B cell (primary cell): Measurements from ENCODE around the gene GRAMD1C. TPM values are rescaled to one million over a fixed set of nuclear protein-coding genes. Genes with fewer than 3 reads are reported as not detected.

Source experiments
- ATAC-seq: fragments of 200-7000 bp; cut with Tn5 transposase; one replicate; pipeline ENCODE4 v1.10.0; 2021; ENCODE audit warnings: low read depth, mild to moderate bottlenecking, moderate number of reproducible peaks, moderate library complexity
- CTCF ChIA-PET: fragments of 350-600 bp; sonication (Branson Sonifier 250); formaldehyde crosslinking; loops from one replicate; lab custom pipeline; 2021; ENCODE audit warnings: antibody characterized with exemption, inconsistent platforms; lab: Charles Lee
- POLR2A ChIA-PET: fragments of 350-600 bp; sonication (Branson Sonifier 250); formaldehyde crosslinking; loops from one replicate; lab custom pipeline; 2021; ENCODE audit warnings: antibody characterized with exemption; lab: Charles Lee
- DNase-seq: peaks from one replicate; pipeline ENCODE4 v3.0.0; 2013
- H2AFZ ChIP-seq: 2 replicates; pipeline ENCODE4 v1.6.1; 2012; ENCODE audit warnings: mild to moderate bottlenecking, low read depth, low read length; ENCODE audit not compliant: insufficient read depth, poor library complexity, severe bottlenecking
- H3K27ac ChIP-seq, 2 donors: 1 replicate in 1 of 2; 2 replicates in 1 of 2; pipeline ENCODE4 v1.5.1; 2012 to 2013; ENCODE audit warnings: low read length in 2 of 2, mild to moderate bottlenecking in 2 of 2, moderate library complexity in 1 of 2
- H3K27me3 ChIP-seq, 4 experiments: fragments of 200-600 bp in 1 of 4; sonication (generic) in 1 of 4; replicated peaks in 1 of 4; 1 replicate in 2 of 4; 2 replicates in 2 of 4; pipeline versions ENCODE4 v1.6.1 to v1.7.0; 2013 to 2016; ENCODE audit warnings: low read length in 3 of 4, mild to moderate bottlenecking in 2 of 4, mixed read lengths in 1 of 4, moderate library complexity in 1 of 4; ENCODE audit not compliant: insufficient read depth in 4 of 4, control insufficient read depth in 3 of 4; ENCODE audit errors: control extremely low read depth in 1 of 4
- H3K36me3 ChIP-seq, 2 experiments: replicated peaks in 1 of 2; 1 replicate in 1 of 2; 2 replicates in 1 of 2; pipeline versions ENCODE4 v1.6.1 to v1.7.1; 2013; ENCODE audit warnings: low read length in 1 of 2; ENCODE audit not compliant: insufficient read depth in 2 of 2, control insufficient read depth in 1 of 2; ENCODE audit errors: control extremely low read depth in 1 of 2, extremely low read depth in 1 of 2
- H3K4me1 ChIP-seq, 2 donors: fragments of 200-600 bp in 1 of 2; sonication (generic) in 1 of 2; 1 replicate in 1 of 2; 2 replicates in 1 of 2; pipeline versions ENCODE4 v1.5.1 to v1.6.1; 2013 to 2017; ENCODE audit warnings: low read length in 2 of 2; ENCODE audit not compliant: control insufficient read depth in 2 of 2, insufficient read depth in 2 of 2
- H3K4me2 ChIP-seq: replicated peaks from 2 replicates; pipeline ENCODE3; 2012; ENCODE audit warnings: mild to moderate bottlenecking, low read depth, low read length; ENCODE audit not compliant: poor library complexity, severe bottlenecking
- H3K4me3 ChIP-seq, 5 experiments: fragments of 200-600 bp in 1 of 5; sonication (generic) in 1 of 5; 1 replicate in 3 of 5; 2 replicates in 2 of 5; pipeline versions ENCODE4 v1.5.1 to v1.7.0; 2011 to 2016; ENCODE audit warnings: low read length in 4 of 5, mild to moderate bottlenecking in 4 of 5, low read depth in 2 of 5, control low read depth in 1 of 5, moderate library complexity in 1 of 5; ENCODE audit not compliant: insufficient read depth in 1 of 5; ENCODE audit errors: control extremely low read depth in 1 of 5, extremely low read depth in 1 of 5
- H3K79me2 ChIP-seq: fragments of 200-600 bp; sonication (generic); one replicate; pipeline ENCODE4 v1.6.0; 2016; ENCODE audit warnings: low read length; ENCODE audit not compliant: control insufficient read depth, insufficient read depth
- H3K9ac ChIP-seq: fragments of 200-600 bp; sonication (generic); 2 replicates; pipeline ENCODE4 v1.6.1; 2017; ENCODE audit warnings: mild to moderate bottlenecking, low read length, moderate library complexity
- H3K9me3 ChIP-seq, 3 donors: one replicate each; pipeline versions ENCODE4 v1.6.1 to v1.7.1; 2013; ENCODE audit warnings: low read length in 2 of 3; ENCODE audit not compliant: control insufficient read depth in 2 of 3, insufficient read depth in 1 of 3; ENCODE audit errors: control extremely low read depth in 1 of 3
- H4K20me1 ChIP-seq: 2 replicates; pipeline ENCODE4 v1.6.0; 2012; ENCODE audit warnings: mild to moderate bottlenecking, low read length; ENCODE audit not compliant: insufficient read depth, control insufficient read depth, poor library complexity, severe bottlenecking
- H3K27ac Mint-ChIP-seq: one replicate; pipeline ENCODE4 v1.8.0; 2021; ENCODE audit warnings: mixed read lengths
- H3K27me3 Mint-ChIP-seq: one replicate; pipeline ENCODE4 v1.8.0; 2021; ENCODE audit warnings: mixed read lengths
- H3K4me1 Mint-ChIP-seq: one replicate; pipeline ENCODE4 v1.8.0; 2021; ENCODE audit warnings: mixed read lengths
- H3K4me3 Mint-ChIP-seq: one replicate; pipeline ENCODE4 v1.8.0; 2021; ENCODE audit warnings: mixed read lengths
- H3K9me3 Mint-ChIP-seq: one replicate; pipeline ENCODE4 v1.8.0; 2022; ENCODE audit warnings: mixed read lengths; ENCODE audit not compliant: insufficient read depth
- EZH2 ChIP-seq: IDR thresholded peaks from 2 replicates; pipeline ENCODE4 v1.6.1; 2012; ENCODE audit warnings: borderline replicate concordance, low read depth, mild to moderate bottlenecking, moderate library complexity, low read length; ENCODE audit not compliant: insufficient read depth, poor library complexity, severe bottlenecking
- WGBS: methylation state at CpG from one replicate; pipeline ENCODE4 v1.1.5; 2013; ENCODE audit warnings: missing lambda C conversion rate; ENCODE audit not compliant: insufficient coverage; 5-methylcytosine and 5-hydroxymethylcytosine counted together
- intact Hi-C: fragments of 100-400 bp; cut with micrococcal nuclease; formaldehyde crosslinking; loops from one replicate; pipeline ENCODE4 v1.10.0; 2022
- polyA plus RNA-seq: library from polyadenylated mRNA; depleted of rRNA; stranded (reverse); fragments of >200 nt; gene quantifications from 2 replicates; pipeline ENCODE4 v1.2.3, GENCODE V29; 2012
- total RNA-seq, 2 donors: library from RNA; stranded (reverse); fragments of 120-200 nt in 1 of 2; gene quantifications; 1 replicate in 1 of 2; 2 replicates in 1 of 2; pipeline versions ENCODE4 v1.2.3 to v1.2.4, GENCODE V29; 2013 to 2022
- TF ChIP-seq, protein P1 (sequence below): fragments of 200-600 bp; IDR thresholded peaks from one replicate; pipeline ENCODE4 v1.8.0; 2022; ENCODE audit warnings: antibody characterized with exemption, mild to moderate bottlenecking

Gene GRAMD1C
- total and polyA plus RNA-seq, 2 donors (not counting 1 experiment from before 2014, with no cell fraction given) = 8.5 to 47.1 TPM

DNA sequence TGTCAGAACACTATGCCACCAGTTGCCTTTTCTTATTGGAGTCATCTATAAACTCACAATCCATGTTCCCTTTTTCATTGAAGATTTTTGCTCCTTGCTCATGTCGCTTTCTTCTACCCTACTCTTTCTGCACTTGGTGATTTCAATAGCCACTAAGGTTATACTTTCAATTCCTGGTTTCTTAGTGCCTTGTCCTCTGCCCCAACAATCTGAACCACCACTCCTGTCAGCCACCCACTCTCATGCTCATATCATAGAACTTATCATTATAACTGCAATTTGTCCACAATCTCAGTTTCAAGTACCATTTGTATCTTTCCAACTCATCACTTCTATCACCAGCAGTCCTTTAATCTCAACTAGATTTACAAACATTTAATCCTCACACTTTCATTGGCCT is 10.0 kb upstream of the GRAMD1C start:
- H3K27me3 Mint-ChIP-seq = no peaks in the 10 kb centered on the region
- H3K4me3 Mint-ChIP-seq = peak overlapping the region; percentile 27
- Histone ChIP-seq H3K9ac (no peak overlapping the region), H4K20me1 (no peaks in the 10 kb centered on the region), H3K27me3 (no peaks in the 10 kb centered on the region), H3K9me3 (peaks cover 0 to 18% (median 9%) of the 10 kb centered on the region in 3 donors), H3K4me3 (no peak overlapping the region), H3K79me2 (no peaks in the 10 kb centered on the region), H3K4me1 (peaks cover 60 to 61% of the 10 kb centered on the region in 2 donors), H3K27ac (peak overlapping the region in 1 of 2 donors; percentile 8), H3K4me2 (peak overlapping the region; percentile 43), H2AFZ (peak overlapping the region; percentile 27), H3K36me3 (no peaks in the 10 kb centered on the region)
- DNase-seq (peak; percentile 22), ATAC-seq (no peak)
- H3K27ac Mint-ChIP-seq = peak overlapping the region; percentile 82
- ChIA-PET CTCF (interaction anchor here (1.5 to 2.0 kb wide), 2 partner anchors 8 to 11 kb away, joined by 5 to 8 read pairs; partner anchors contain the start of gene GRAMD1C), POLR2A (interaction anchor here (1.1 kb wide), 1 partner anchor 9 kb away, joined by 3 read pairs; no protein-coding TSS in a partner anchor)
- intact Hi-C loops = no loop called here
- H3K4me1 Mint-ChIP-seq = peaks cover 70% of the 10 kb centered on the region
- 44% methylated on average over 1 of the region's 1 CpG for WGBS
- no peaks in the 10 kb centered on the region for H3K9me3 Mint-ChIP-seq
- TF ChIP-seq, protein P1, sequence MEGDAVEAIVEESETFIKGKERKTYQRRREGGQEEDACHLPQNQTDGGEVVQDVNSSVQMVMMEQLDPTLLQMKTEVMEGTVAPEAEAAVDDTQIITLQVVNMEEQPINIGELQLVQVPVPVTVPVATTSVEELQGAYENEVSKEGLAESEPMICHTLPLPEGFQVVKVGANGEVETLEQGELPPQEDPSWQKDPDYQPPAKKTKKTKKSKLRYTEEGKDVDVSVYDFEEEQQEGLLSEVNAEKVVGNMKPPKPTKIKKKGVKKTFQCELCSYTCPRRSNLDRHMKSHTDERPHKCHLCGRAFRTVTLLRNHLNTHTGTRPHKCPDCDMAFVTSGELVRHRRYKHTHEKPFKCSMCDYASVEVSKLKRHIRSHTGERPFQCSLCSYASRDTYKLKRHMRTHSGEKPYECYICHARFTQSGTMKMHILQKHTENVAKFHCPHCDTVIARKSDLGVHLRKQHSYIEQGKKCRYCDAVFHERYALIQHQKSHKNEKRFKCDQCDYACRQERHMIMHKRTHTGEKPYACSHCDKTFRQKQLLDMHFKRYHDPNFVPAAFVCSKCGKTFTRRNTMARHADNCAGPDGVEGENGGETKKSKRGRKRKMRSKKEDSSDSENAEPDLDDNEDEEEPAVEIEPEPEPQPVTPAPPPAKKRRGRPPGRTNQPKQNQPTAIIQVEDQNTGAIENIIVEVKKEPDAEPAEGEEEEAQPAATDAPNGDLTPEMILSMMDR = no peak
- no peak for TF ChIP-seq EZH2
